HUES48 (cell line): ENCODE data around the gene BZW2.

Experiments
- H3K27ac ChIP-seq: one replicate; pipeline ENCODE4 v1.7.0; 2013; ENCODE audit warnings: low read depth, low read length, inconsistent platforms
- H3K27me3 ChIP-seq: 2 replicates; pipeline ENCODE4 v1.6.1; 2013; ENCODE audit warnings: mild to moderate bottlenecking, low read length; ENCODE audit not compliant: control insufficient read depth, insufficient read depth
- H3K36me3 ChIP-seq: 2 replicates; pipeline ENCODE4 v1.6.1; 2013; ENCODE audit warnings: low read length; ENCODE audit not compliant: control insufficient read depth, insufficient read depth
- H3K4me1 ChIP-seq: 2 replicates; pipeline ENCODE4 v1.6.1; 2013; ENCODE audit warnings: mild to moderate bottlenecking, low read length; ENCODE audit not compliant: control insufficient read depth, insufficient read depth
- H3K4me3 ChIP-seq: 2 replicates; pipeline ENCODE4 v1.5.1; 2013; ENCODE audit warnings: mild to moderate bottlenecking, low read depth, low read length
- H3K9ac ChIP-seq: 2 replicates; pipeline ENCODE4 v1.6.1; 2013; ENCODE audit warnings: mild to moderate bottlenecking, low read depth, low read length, moderate library complexity
- H3K9me3 ChIP-seq: 2 replicates; pipeline ENCODE4 v1.6.1; 2013; ENCODE audit warnings: low read length; ENCODE audit not compliant: control insufficient read depth, insufficient read depth

The BZW2 gene

GRCh38 chr7:16753932-16754855 lies 108.2 kb downstream of the BZW2 start:
- Histone ChIP-seq H3K4me3 (peak overlapping the region; percentile 84), H3K4me1 (peaks cover 22% of the 10 kb centered on the region), H3K27me3 (peaks cover 12% of the 10 kb centered on the region), H3K9me3 (no peaks in the 10 kb centered on the region), H3K36me3 (no peaks in the 10 kb centered on the region), H3K27ac (peak overlapping the region; percentile 54), H3K9ac (peak overlapping the region; percentile 37; the same call in 1 of the 2 replicates)

GRCh38 chr7:16754856-16755317 lies 108.9 kb downstream of the BZW2 start:
- H3K27me3 ChIP-seq: peaks cover 12% of the 10 kb centered on the region
- H3K27ac ChIP-seq: no peak overlapping the region

GRCh38 chr7:16755397-16755796 lies 109.4 kb downstream of the BZW2 start:
- Histone ChIP-seq H3K27me3 (peaks cover 12% of the 10 kb centered on the region), H3K9ac (no peak overlapping the region), H3K36me3 (no peaks in the 10 kb centered on the region), H3K4me1 (peaks cover 22% of the 10 kb centered on the region), H3K9me3 (no peaks in the 10 kb centered on the region), H3K4me3 (peak overlapping the region; percentile 84), H3K27ac (no peak overlapping the region)

More at GRCh38 chr7:16754856-16755317, 108.9 kb downstream of the BZW2 start:
- Histone ChIP-seq H3K4me1 (peaks cover 22% of the 10 kb centered on the region), H3K4me3 (peak overlapping the region; percentile 84), H3K36me3 (no peaks in the 10 kb centered on the region), H3K9ac (no peak overlapping the region), H3K9me3 (no peaks in the 10 kb centered on the region)
